HG02588 (cell line): ENCODE data around the gene ESPNL.
"Not testable (repeated sequence)": the region's sequence is repeated elsewhere in the genome, so short reads cannot be mapped to it uniquely, and the experiment has no call there.

Source experiments
- ATAC-seq: cut with Tn5 transposase; IDR thresholded peaks from one replicate; pipeline ENCODE4 v1.9.1; 2021; ENCODE audit warnings: mild to moderate bottlenecking, moderate library complexity; ENCODE audit not compliant: unreplicated experiment

Gene ESPNL

GRCh38 chr2:238114331-238114841 is 14.2 kb downstream of the ESPNL start:
- no peak for ATAC-seq

- ATAC-seq, result no peak
These were observed 14.9 kb downstream of the ESPNL start for GRCh38 chr2:238114851-238115660.

- ATAC-seq, result not testable (repeated sequence)
These were observed 15.6 kb downstream of the ESPNL start for GRCh38 chr2:238115709-238116108.

- ATAC-seq, result no peak
These were observed 16.4 kb downstream of the ESPNL start for GRCh38 chr2:238116298-238117198.

- no peak for ATAC-seq
These were observed 17.3 kb downstream of the ESPNL start for GRCh38 chr2:238117199-238118154.

- no peak for ATAC-seq
These were observed 19.8 kb downstream of the ESPNL start for GRCh38 chr2:238119756-238120462.

GRCh38 chr2:238120463-238121298 is 20.5 kb downstream of the ESPNL start:
- no peak for ATAC-seq

- ATAC-seq, result no peak
These were observed 21.6 kb downstream of the ESPNL start for GRCh38 chr2:238121511-238122286.

- no peak for ATAC-seq
These were observed 22.4 kb downstream of the ESPNL start for GRCh38 chr2:238122287-238123217.

GRCh38 chr2:238123218-238123971 is 23.3 kb downstream of the ESPNL start:
- ATAC-seq, result no peak

- ATAC-seq, result no peak
These were observed 23.9 kb downstream of the ESPNL start for GRCh38 chr2:238123991-238124470.

GRCh38 chr2:238124488-238125126 is 24.5 kb downstream of the ESPNL start:
- no peak for ATAC-seq

- ATAC-seq, result no peak
These were observed 25.2 kb downstream of the ESPNL start for GRCh38 chr2:238125127-238125885.

GRCh38 chr2:238126338-238126737 is 26.2 kb downstream of the ESPNL start:
- ATAC-seq, result no peak

- no peak for ATAC-seq
These were observed 26.6 kb downstream of the ESPNL start for GRCh38 chr2:238126775-238127164.
